Endothelial cell (in vitro differentiated cells): ENCODE results near the gene NAPB. TPM values are rescaled to one million over a fixed set of nuclear protein-coding genes. Genes with fewer than 3 reads are reported as not detected.

Source experiments
- DNase-seq: peaks from one replicate; pipeline ENCODE4 v3.0.0; 2021; ENCODE audit warnings: low spot score
- H3K27ac Mint-ChIP-seq: one replicate; pipeline ENCODE4 v1.8.0; 2021; ENCODE audit warnings: mixed read lengths, inconsistent platforms; ENCODE audit not compliant: unreplicated experiment
- H3K27me3 Mint-ChIP-seq: one replicate; pipeline ENCODE4 v1.8.0; 2021; ENCODE audit warnings: mild to moderate bottlenecking, moderate library complexity, mixed read lengths, inconsistent platforms; ENCODE audit not compliant: unreplicated experiment
- H3K36me3 Mint-ChIP-seq: one replicate; pipeline ENCODE4 v1.8.0; 2021; ENCODE audit warnings: mild to moderate bottlenecking, low read depth, mixed read lengths, inconsistent platforms; ENCODE audit not compliant: unreplicated experiment
- H3K4me1 Mint-ChIP-seq: one replicate; pipeline ENCODE4 v1.8.0; 2021; ENCODE audit warnings: mild to moderate bottlenecking, mixed read lengths, inconsistent platforms; ENCODE audit not compliant: unreplicated experiment
- H3K4me3 Mint-ChIP-seq: one replicate; pipeline ENCODE4 v1.8.0; 2021; ENCODE audit warnings: mild to moderate bottlenecking, mixed read lengths, inconsistent platforms; ENCODE audit not compliant: unreplicated experiment
- H3K9me3 Mint-ChIP-seq: one replicate; pipeline ENCODE4 v1.8.0; 2021; ENCODE audit warnings: mixed read lengths, inconsistent platforms; ENCODE audit not compliant: unreplicated experiment
- CTCF ChIP-seq: fragments of 200-600 bp; sonication (generic); IDR thresholded peaks from one replicate; pipeline ENCODE4 v1.5.0; 2021; ENCODE audit warnings: antibody characterized with exemption; ENCODE audit not compliant: unreplicated experiment
- total RNA-seq: library from RNA; stranded (reverse); fragmentation: NEBNext Ultra II Directional; extraction: Animal tissue kit (Norgen Biotek cat#: 25700); gene quantifications from one replicate; pipeline ENCODE4 v1.2.1, GENCODE V29; 2021; ENCODE audit not compliant: unreplicated experiment

NAPB gene
- total RNA-seq, 1 donor from 2014 or later: 9.6 TPM

GRCh38 chr20:23336476-23336875, 84.8 kb downstream of the NAPB start:
- no peaks in the 10 kb centered on the region for H3K9me3 Mint-ChIP-seq
- no peaks in the 10 kb centered on the region for H3K36me3 Mint-ChIP-seq
- peaks cover 10% of the 10 kb centered on the region for H3K27me3 Mint-ChIP-seq
- H3K27ac Mint-ChIP-seq: no peak overlapping the region
- no peak for DNase-seq
- TF ChIP-seq CTCF: no peak
- no peak overlapping the region for H3K4me3 Mint-ChIP-seq
- H3K4me1 Mint-ChIP-seq: peaks cover 12% of the 10 kb centered on the region

- Mint-ChIP-seq H3K36me3 (no peaks in the 10 kb centered on the region), H3K4me1 (peaks cover 12% of the 10 kb centered on the region), H3K9me3 (no peaks in the 10 kb centered on the region), H3K4me3 (no peak overlapping the region), H3K27ac (no peak overlapping the region), H3K27me3 (peaks cover 10% of the 10 kb centered on the region)
- TF ChIP-seq CTCF: no peak
- DNase-seq: no peak
Observed at GRCh38 chr20:23335521-23335920, 85.8 kb downstream of the NAPB start.

- no peak for TF ChIP-seq CTCF
- Mint-ChIP-seq H3K27ac (no peak overlapping the region), H3K36me3 (peaks cover 3% of the 10 kb centered on the region), H3K9me3 (no peaks in the 10 kb centered on the region), H3K27me3 (peaks cover 10% of the 10 kb centered on the region), H3K4me3 (no peak overlapping the region), H3K4me1 (peaks cover 12% of the 10 kb centered on the region)
- no peak for DNase-seq
Observed at GRCh38 chr20:23334111-23334510, 87.2 kb downstream of the NAPB start.

- no peak for TF ChIP-seq CTCF
- peaks cover 12% of the 10 kb centered on the region for H3K4me1 Mint-ChIP-seq
- H3K27ac Mint-ChIP-seq: no peak overlapping the region
- DNase-seq: no peak
- H3K9me3 Mint-ChIP-seq: no peaks in the 10 kb centered on the region
- H3K36me3 Mint-ChIP-seq: peaks cover 3% of the 10 kb centered on the region
- no peak overlapping the region for H3K4me3 Mint-ChIP-seq
- H3K27me3 Mint-ChIP-seq: peaks cover 10% of the 10 kb centered on the region
Observed at GRCh38 chr20:23332467-23332866, 88.8 kb downstream of the NAPB start.

GRCh38 chr20:23331450-23332350, 89.6 kb downstream of the NAPB start:
- no peak overlapping the region for H3K27ac Mint-ChIP-seq
- H3K4me1 Mint-ChIP-seq: peaks cover 12% of the 10 kb centered on the region
- peaks cover 3% of the 10 kb centered on the region for H3K36me3 Mint-ChIP-seq
- H3K4me3 Mint-ChIP-seq: no peak overlapping the region
- no peak for TF ChIP-seq CTCF
- H3K27me3 Mint-ChIP-seq: peaks cover 10% of the 10 kb centered on the region
- no peak for DNase-seq
- H3K9me3 Mint-ChIP-seq: no peaks in the 10 kb centered on the region
